ENCODE results near the gene OLIG1. TPM values are rescaled to one million over a fixed set of nuclear protein-coding genes. Genes with fewer than 3 reads are reported as not detected.

The OLIG1 gene
- total RNA-seq, 1 experiment from 2014 or later: not detected

DNA sequence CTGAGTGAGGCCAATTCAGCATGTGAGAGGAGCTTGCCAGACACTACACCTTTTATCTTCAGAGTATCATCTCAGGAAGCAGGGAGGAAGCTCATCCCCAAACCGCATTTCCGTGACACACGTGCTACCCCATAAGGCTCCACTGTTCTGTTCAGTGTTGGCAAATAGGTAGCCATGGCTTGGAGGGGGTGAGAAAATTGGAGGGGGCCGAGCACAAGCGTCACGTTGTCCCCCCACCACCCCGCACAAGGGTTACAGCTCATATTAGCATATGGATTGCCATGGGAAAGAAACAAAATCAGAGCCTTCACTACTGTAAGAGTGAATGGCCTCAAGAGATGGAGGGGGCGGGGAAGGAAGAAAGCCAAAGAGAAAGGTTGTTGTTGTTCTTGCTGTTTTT is 46.7 kb downstream of the OLIG1 start:
- Histone ChIP-seq H4K20me1 (ENCODE audit: insufficient read depth) (no peaks in the 10 kb centered on the region), H3K36me3 (ENCODE audit: control insufficient read depth in 1 of 2, insufficient read depth in 2 of 2, low read length in 2 of 2) (no peaks in the 10 kb centered on the region), H3K27me3 (ENCODE audit: insufficient read depth, low read length) (peaks cover 28% of the 10 kb centered on the region), H3K9me3 (ENCODE audit: control insufficient read depth in 1 of 2, insufficient read depth in 1 of 2, low read depth in 1 of 2, low read length in 2 of 2) (no peaks in the 10 kb centered on the region), H3K79me2 (ENCODE audit: insufficient read depth, low read length) (no peaks in the 10 kb centered on the region), H3K9ac (ENCODE audit: low read length) (no peak overlapping the region), H3K9me2 (ENCODE audit: insufficient read depth) (no peaks in the 10 kb centered on the region), H3K4me2 (ENCODE audit: low read length) (no peak overlapping the region), H2AFZ (ENCODE audit: low read depth, low read length, poor library complexity, severe bottlenecking) (no peak overlapping the region), H3K27ac (ENCODE audit: low read depth, low read length) (no peak overlapping the region), H3K4me1 (ENCODE audit: control insufficient read depth in 1 of 2, insufficient read depth in 2 of 2, low read length in 2 of 2) (no peaks in the 10 kb centered on the region), H3K4me3 (replicated peaks in 1 of 2; ENCODE audit: low read depth in 1 of 2, low read length in 2 of 2) (no peak overlapping the region)
- BruUV-seq (replicated peaks): no TSS peak
- ATAC-seq: no peak
- no peak for DNase-seq (ENCODE audit: low read depth, low spot score)
- no peak for TF ChIP-seq POLR2AphosphoS5 (IDR thresholded peaks at IDR 0.05; ENCODE audit: low read depth, low read length)
- TF ChIP-seq, protein P1, sequence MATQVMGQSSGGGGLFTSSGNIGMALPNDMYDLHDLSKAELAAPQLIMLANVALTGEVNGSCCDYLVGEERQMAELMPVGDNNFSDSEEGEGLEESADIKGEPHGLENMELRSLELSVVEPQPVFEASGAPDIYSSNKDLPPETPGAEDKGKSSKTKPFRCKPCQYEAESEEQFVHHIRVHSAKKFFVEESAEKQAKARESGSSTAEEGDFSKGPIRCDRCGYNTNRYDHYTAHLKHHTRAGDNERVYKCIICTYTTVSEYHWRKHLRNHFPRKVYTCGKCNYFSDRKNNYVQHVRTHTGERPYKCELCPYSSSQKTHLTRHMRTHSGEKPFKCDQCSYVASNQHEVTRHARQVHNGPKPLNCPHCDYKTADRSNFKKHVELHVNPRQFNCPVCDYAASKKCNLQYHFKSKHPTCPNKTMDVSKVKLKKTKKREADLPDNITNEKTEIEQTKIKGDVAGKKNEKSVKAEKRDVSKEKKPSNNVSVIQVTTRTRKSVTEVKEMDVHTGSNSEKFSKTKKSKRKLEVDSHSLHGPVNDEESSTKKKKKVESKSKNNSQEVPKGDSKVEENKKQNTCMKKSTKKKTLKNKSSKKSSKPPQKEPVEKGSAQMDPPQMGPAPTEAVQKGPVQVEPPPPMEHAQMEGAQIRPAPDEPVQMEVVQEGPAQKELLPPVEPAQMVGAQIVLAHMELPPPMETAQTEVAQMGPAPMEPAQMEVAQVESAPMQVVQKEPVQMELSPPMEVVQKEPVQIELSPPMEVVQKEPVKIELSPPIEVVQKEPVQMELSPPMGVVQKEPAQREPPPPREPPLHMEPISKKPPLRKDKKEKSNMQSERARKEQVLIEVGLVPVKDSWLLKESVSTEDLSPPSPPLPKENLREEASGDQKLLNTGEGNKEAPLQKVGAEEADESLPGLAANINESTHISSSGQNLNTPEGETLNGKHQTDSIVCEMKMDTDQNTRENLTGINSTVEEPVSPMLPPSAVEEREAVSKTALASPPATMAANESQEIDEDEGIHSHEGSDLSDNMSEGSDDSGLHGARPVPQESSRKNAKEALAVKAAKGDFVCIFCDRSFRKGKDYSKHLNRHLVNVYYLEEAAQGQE (IDR thresholded peaks at IDR 0.05; ENCODE audit: low read depth): no peak
- no peak for TF ChIP-seq SP1 (IDR thresholded peaks at IDR 0.05; ENCODE audit: low read depth)
- no peak for TF ChIP-seq RAD21 (IDR thresholded peaks at IDR 0.05; ENCODE audit: low read depth)
- no peak for TF ChIP-seq SIN3A (IDR thresholded peaks at IDR 0.05; ENCODE audit: low read depth)
- TF ChIP-seq YY1 (IDR thresholded peaks at IDR 0.05; ENCODE audit: extremely low read depth, insufficient replicate concordance, low read depth, low read length): no peak
- no peak for TF ChIP-seq ELF1 (IDR thresholded peaks at IDR 0.05; ENCODE audit: borderline replicate concordance, low read depth)
- TF ChIP-seq, protein P2, sequence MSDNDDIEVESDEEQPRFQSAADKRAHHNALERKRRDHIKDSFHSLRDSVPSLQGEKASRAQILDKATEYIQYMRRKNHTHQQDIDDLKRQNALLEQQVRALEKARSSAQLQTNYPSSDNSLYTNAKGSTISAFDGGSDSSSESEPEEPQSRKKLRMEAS (IDR thresholded peaks at IDR 0.05): no peak
- RAD21 ChIA-PET (ENCODE audit: low non-redundant PET in 1 of 2, low total read pairs in 2 of 2, uncharacterized antibody in 2 of 2, unreplicated experiment in 2 of 2): no interaction called here
- POLR2A ChIA-PET: no interaction called here
- CTCF ChIA-PET: interaction anchor here (1.2 kb wide), 1 partner anchor 10 kb away, joined by 3 read pairs; no protein-coding TSS in a partner anchor
- intact Hi-C loops (cut with micrococcal nuclease): no loop called here
